ENCODE data around the gene DCAF4L1.

The DCAF4L1 gene

DNA sequence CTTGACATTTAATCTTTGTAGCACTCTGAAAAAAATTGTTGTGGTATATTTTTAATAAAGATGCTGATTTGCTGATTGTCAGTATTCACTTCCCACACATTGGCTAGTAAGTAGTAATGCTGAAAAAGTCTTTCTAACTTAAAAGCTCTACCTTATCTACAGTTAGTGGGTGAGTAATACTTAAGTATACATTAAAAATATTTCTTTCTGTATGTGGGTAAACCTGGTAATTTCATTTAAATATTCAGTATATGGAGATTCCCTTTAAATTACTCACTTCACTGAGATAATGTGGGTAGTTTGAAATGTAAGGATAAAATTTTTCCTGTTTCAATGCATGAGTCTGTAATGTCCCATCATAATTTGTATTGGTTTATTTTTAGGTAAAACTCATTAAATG is 40.7 kb upstream of the DCAF4L1 start:
- H3K4me3 ChIP-seq, result no peak overlapping the region
- TF ChIP-seq FOXP2 (optimal IDR thresholded peaks at IDR 0.05; ENCODE audit: control extremely low read depth, extremely low read length, insufficient read depth), result no peak
- TF ChIP-seq POLR2AphosphoS5 (IDR thresholded peaks at IDR 0.05; ENCODE audit: borderline replicate concordance, low read depth, low read length), result no peak
- TF ChIP-seq EZH2 (IDR thresholded peaks at IDR 0.05), result no peak
- H3K27ac ChIP-seq, result no peak overlapping the region
- peaks cover 85% of the 10 kb centered on the region for H3K36me3 ChIP-seq (ENCODE audit: insufficient read depth, low read length)
- no peaks in the 10 kb centered on the region for H3K9me3 ChIP-seq (ENCODE audit: low read depth, low read length)
- DNase-seq (ENCODE audit: low read depth, low spot score), result no peak
- H3K9ac ChIP-seq (ENCODE audit: insufficient read length), result no peak overlapping the region

DNA sequence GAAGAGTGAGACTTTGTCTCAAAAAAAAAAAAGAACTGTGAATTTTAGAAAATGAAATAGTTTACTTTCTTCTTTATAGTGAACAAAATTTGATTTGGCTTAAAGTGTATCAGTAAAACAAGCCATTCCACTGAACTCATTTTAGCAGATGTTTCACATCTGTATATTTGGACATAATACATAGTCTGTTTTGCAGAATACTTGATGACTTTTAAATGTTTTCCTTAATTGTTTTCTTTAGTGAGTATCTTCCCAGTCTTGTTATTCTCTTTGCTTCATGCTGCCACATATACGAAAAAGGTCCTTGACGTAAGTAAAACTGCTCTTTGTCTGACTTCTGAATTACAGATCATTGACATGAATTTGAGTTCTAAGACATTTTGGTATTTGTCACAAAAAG is 38.0 kb upstream of the DCAF4L1 start:
- H3K27ac ChIP-seq, result 0 out of 2 replicates have a peak overlapping the region, but pooled peaks have one; percentile 5
- TF ChIP-seq FOXP2 (optimal IDR thresholded peaks at IDR 0.05; ENCODE audit: control extremely low read depth, extremely low read length, insufficient read depth) (no peak), POLR2AphosphoS5 (IDR thresholded peaks at IDR 0.05; ENCODE audit: borderline replicate concordance, low read depth, low read length) (no peak), EZH2 (IDR thresholded peaks at IDR 0.05) (no peak)
- H3K9ac ChIP-seq (ENCODE audit: insufficient read length), result no peak overlapping the region
- H3K4me3 ChIP-seq, result no peak overlapping the region
- H3K36me3 ChIP-seq (ENCODE audit: insufficient read depth, low read length), result peaks cover 90% of the 10 kb centered on the region
- DNase-seq (ENCODE audit: low read depth, low spot score), result no peak
- H3K9me3 ChIP-seq (ENCODE audit: low read depth, low read length), result no peaks in the 10 kb centered on the region

DNA sequence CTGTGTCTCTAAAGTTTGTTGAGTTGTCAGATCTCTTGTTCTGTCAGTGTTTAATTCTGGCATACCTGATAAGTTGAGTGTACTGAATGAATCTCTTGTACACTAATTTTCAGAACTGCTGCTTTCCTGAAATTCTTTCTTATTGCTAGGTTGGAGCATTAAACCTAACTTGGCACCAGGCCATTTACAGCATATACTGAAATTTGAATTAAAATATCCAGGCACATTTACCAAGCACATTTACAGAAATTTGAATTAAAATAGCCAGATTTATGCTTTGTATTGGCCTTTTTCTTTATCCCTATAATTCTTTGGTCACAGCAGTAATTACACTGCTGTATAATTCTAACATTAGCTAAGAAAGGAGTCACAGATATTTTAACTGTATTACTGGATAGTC is 37.5 kb upstream of the DCAF4L1 start:
- DNase-seq (ENCODE audit: low read depth, low spot score), result no peak
- 0 out of 2 replicates have a peak overlapping the region, but pooled peaks have one; percentile 5 for H3K27ac ChIP-seq
- H3K9ac ChIP-seq (ENCODE audit: insufficient read length), result no peak overlapping the region
- TF ChIP-seq FOXP2 (optimal IDR thresholded peaks at IDR 0.05; ENCODE audit: control extremely low read depth, extremely low read length, insufficient read depth) (no peak), POLR2AphosphoS5 (IDR thresholded peaks at IDR 0.05; ENCODE audit: borderline replicate concordance, low read depth, low read length) (no peak), EZH2 (IDR thresholded peaks at IDR 0.05) (no peak)
- no peaks in the 10 kb centered on the region for H3K9me3 ChIP-seq (ENCODE audit: low read depth, low read length)
- H3K36me3 ChIP-seq (ENCODE audit: insufficient read depth, low read length), result peaks cover 89% of the 10 kb centered on the region
- no peak overlapping the region for H3K4me3 ChIP-seq

DNA sequence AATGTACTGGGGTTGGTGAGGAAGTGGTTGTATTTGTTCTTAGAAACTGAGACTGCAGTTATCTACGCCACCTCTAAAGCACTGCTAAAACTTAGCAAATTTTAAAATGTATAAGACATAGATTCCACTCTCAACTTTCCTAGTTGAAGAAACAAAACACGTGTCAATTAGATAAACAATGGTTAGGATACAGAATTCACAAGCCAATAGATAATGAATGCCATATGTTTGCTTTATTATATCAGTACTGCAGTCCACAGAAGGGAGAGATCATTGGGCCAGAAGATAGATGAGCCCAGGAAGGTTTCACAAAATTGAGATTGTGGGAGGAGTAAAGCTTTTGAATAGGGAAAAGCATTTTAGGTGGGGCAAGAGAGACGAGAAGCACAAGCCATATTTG is 32.0 kb upstream of the DCAF4L1 start:
- peaks cover 91% of the 10 kb centered on the region for H3K36me3 ChIP-seq (ENCODE audit: insufficient read depth, low read length)
- no peak for TF ChIP-seq POLR2AphosphoS5 (IDR thresholded peaks at IDR 0.05; ENCODE audit: borderline replicate concordance, low read depth, low read length)
- no peak for TF ChIP-seq FOXP2 (optimal IDR thresholded peaks at IDR 0.05; ENCODE audit: control extremely low read depth, extremely low read length, insufficient read depth)
- no peak for TF ChIP-seq EZH2 (IDR thresholded peaks at IDR 0.05)
- no peak overlapping the region for H3K4me3 ChIP-seq
- H3K9me3 ChIP-seq (ENCODE audit: low read depth, low read length), result no peaks in the 10 kb centered on the region
- H3K27ac ChIP-seq, result no peak overlapping the region
- DNase-seq (ENCODE audit: low read depth, low spot score), result no peak
- no peak overlapping the region for H3K9ac ChIP-seq (ENCODE audit: insufficient read length)

DNA sequence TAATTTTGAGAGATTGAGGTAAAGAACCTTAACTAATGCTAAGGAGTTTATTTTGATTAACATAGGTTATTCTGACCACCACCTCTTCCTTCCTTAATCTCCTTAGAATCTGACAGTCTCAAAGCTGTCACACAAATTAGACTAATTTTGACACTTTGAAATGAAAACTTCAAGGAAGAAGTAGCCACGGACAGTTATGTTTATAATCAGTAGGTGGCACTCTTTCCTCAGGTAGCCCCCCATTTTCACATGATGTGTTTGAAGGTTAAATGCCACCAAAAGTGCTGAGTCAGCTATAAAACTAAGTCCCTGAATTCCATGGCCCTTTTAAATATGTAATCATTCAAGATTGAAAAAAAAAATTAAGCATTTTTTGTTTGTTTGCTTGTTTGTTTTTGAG is 23.9 kb upstream of the DCAF4L1 start:
- peaks cover 32% of the 10 kb centered on the region for H3K36me3 ChIP-seq (ENCODE audit: insufficient read depth, low read length)
- no peak overlapping the region for H3K27ac ChIP-seq
- no peak overlapping the region for H3K4me3 ChIP-seq
- H3K9me3 ChIP-seq (ENCODE audit: low read depth, low read length), result no peaks in the 10 kb centered on the region
- DNase-seq (ENCODE audit: low read depth, low spot score), result no peak
- TF ChIP-seq POLR2AphosphoS5 (IDR thresholded peaks at IDR 0.05; ENCODE audit: borderline replicate concordance, low read depth, low read length), result no peak
- no peak overlapping the region for H3K9ac ChIP-seq (ENCODE audit: insufficient read length)

DNA sequence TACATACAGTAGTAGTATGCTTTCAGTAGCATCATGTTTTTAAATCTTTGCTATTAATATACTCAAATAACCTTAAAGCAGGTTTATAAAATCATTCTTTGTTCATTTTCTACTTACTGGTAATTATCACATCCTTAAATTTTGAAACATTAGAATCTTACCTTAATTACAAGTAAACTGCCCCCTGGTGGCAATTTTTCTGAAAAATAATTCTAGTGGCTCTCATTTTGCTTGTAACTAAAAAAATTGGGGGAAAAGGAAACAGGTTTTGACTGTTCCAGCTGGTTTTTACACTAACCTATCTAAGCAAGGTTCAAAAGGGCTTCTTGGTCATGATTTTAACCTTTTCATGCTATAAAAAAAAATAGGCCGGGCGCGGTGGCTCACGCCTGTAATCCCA is 18.5 kb upstream of the DCAF4L1 start:
- Histone ChIP-seq H3K36me3 (ENCODE audit: insufficient read depth, low read length) (no peaks in the 10 kb centered on the region), H3K4me3 (no peak overlapping the region), H3K27ac (no peak overlapping the region), H3K9ac (ENCODE audit: insufficient read length) (no peak overlapping the region), H3K9me3 (ENCODE audit: low read depth, low read length) (no peaks in the 10 kb centered on the region)
- no peak for DNase-seq (ENCODE audit: low read depth, low spot score)
- TF ChIP-seq POLR2AphosphoS5 (IDR thresholded peaks at IDR 0.05; ENCODE audit: borderline replicate concordance, low read depth, low read length), result no peak
- no peak for TF ChIP-seq FOXP2 (optimal IDR thresholded peaks at IDR 0.05; ENCODE audit: control extremely low read depth, extremely low read length, insufficient read depth)
- TF ChIP-seq EZH2 (IDR thresholded peaks at IDR 0.05), result no peak

DNA sequence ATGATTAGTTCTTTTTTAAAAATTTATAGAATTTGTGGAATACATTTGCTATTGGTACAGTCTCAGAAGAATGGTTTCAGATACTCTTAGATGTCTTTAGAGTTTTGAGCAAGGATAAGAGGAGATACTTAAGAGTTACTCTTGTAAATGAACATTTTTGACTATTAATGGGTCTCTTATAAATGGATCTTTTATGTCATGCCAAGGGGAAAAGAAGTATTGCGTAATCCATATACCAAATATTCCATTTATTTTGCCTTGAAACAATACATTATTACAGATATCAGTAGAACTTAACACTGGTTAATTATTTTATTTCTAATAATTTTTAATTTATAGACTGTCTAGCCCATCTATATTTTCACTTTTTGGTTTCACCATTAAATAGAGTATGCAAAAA is 17.2 kb upstream of the DCAF4L1 start:
- TF ChIP-seq POLR2AphosphoS5 (IDR thresholded peaks at IDR 0.05; ENCODE audit: borderline replicate concordance, low read depth, low read length), result no peak
- no peak for TF ChIP-seq EZH2 (IDR thresholded peaks at IDR 0.05)
- no peak for TF ChIP-seq FOXP2 (optimal IDR thresholded peaks at IDR 0.05; ENCODE audit: control extremely low read depth, extremely low read length, insufficient read depth)
- no peak overlapping the region for H3K9ac ChIP-seq (ENCODE audit: insufficient read length)
- no peaks in the 10 kb centered on the region for H3K9me3 ChIP-seq (ENCODE audit: low read depth, low read length)
- DNase-seq (ENCODE audit: low read depth, low spot score), result no peak
- H3K36me3 ChIP-seq (ENCODE audit: insufficient read depth, low read length), result no peaks in the 10 kb centered on the region
- no peak overlapping the region for H3K27ac ChIP-seq
- no peak overlapping the region for H3K4me3 ChIP-seq

DNA sequence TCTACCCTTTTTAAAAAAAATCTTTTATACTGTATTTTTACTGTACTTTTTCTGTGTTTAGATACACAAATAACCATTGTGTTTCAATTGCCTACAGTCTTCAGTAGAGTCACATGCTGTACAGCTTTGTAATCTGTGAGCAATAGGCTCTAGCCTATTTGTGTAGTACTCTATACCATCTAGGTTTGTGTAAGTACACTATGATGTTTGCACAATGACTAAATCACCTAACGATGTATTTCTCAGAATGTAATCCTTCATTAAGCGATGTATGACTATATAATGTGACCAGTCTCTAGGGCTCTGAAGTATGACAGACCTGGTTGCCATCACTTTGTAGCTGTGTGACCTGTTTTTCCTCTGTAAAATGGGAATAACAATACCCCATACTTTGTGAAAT is 14.2 kb upstream of the DCAF4L1 start:
- no peak overlapping the region for H3K4me3 ChIP-seq
- H3K9ac ChIP-seq (ENCODE audit: insufficient read length), result no peak overlapping the region
- no peaks in the 10 kb centered on the region for H3K9me3 ChIP-seq (ENCODE audit: low read depth, low read length)
- no peaks in the 10 kb centered on the region for H3K36me3 ChIP-seq (ENCODE audit: insufficient read depth, low read length)
- no peak overlapping the region for H3K27ac ChIP-seq
- no peak for DNase-seq (ENCODE audit: low read depth, low spot score)
- TF ChIP-seq EZH2 (IDR thresholded peaks at IDR 0.05) (no peak), FOXP2 (optimal IDR thresholded peaks at IDR 0.05; ENCODE audit: control extremely low read depth, extremely low read length, insufficient read depth) (no peak), POLR2AphosphoS5 (IDR thresholded peaks at IDR 0.05; ENCODE audit: borderline replicate concordance, low read depth, low read length) (no peak)

DNA sequence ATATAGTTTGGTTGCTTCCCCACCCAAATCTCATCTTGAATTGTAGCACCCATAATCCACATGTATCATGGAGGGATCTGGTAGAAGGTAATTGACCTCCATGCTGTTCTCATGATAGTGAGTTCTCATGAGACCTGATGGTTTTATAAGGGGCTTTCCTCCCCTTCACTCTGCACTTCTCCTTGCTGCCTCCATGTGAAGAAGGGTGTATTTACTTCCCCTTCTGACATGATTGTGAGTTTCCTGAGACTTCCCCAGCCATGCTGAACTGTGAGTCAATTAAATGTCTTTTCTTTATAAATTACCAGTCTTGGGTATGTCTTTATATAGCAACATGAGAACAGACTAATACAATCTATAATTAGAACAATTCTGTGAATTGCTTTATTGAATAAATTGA is 11.9 kb upstream of the DCAF4L1 start:
- Histone ChIP-seq H3K36me3 (ENCODE audit: insufficient read depth, low read length) (no peaks in the 10 kb centered on the region), H3K9me3 (ENCODE audit: low read depth, low read length) (no peaks in the 10 kb centered on the region), H3K27ac (no peak overlapping the region), H3K4me3 (no peak overlapping the region), H3K9ac (ENCODE audit: insufficient read length) (no peak overlapping the region)
- TF ChIP-seq POLR2AphosphoS5 (IDR thresholded peaks at IDR 0.05; ENCODE audit: borderline replicate concordance, low read depth, low read length), result no peak
- no peak for TF ChIP-seq EZH2 (IDR thresholded peaks at IDR 0.05)
- no peak for TF ChIP-seq FOXP2 (optimal IDR thresholded peaks at IDR 0.05; ENCODE audit: control extremely low read depth, extremely low read length, insufficient read depth)
- no peak for DNase-seq (ENCODE audit: low read depth, low spot score)

All from SK-N-MC (cell line).